HG03442 (cell line): ENCODE results near the gene SS18L1.

ENCODE experiments used
- ATAC-seq: cut with Tn5 transposase; IDR thresholded peaks from one replicate; pipeline ENCODE4 v1.9.1; 2021; ENCODE audit warnings: mild to moderate bottlenecking, moderate library complexity; ENCODE audit not compliant: unreplicated experiment

SS18L1 gene

GRCh38 chr20:62222972-62223371 is 79.4 kb downstream of the SS18L1 start:
- ATAC-seq, result no peak

GRCh38 chr20:62223571-62223970 is 80.0 kb downstream of the SS18L1 start:
- ATAC-seq, result no peak

- ATAC-seq, result no peak
These were observed 80.7 kb downstream of the SS18L1 start for GRCh38 chr20:62224113-62224855.

- no peak for ATAC-seq
These were observed 81.5 kb downstream of the SS18L1 start for GRCh38 chr20:62225026-62225425.

- no peak for ATAC-seq
These were observed 82.5 kb downstream of the SS18L1 start for GRCh38 chr20:62225820-62226635.

GRCh38 chr20:62226707-62227590 is 83.4 kb downstream of the SS18L1 start:
- ATAC-seq, result no peak

- no peak for ATAC-seq
These were observed 84.0 kb downstream of the SS18L1 start for GRCh38 chr20:62227591-62227976.

- no peak for ATAC-seq
These were observed 84.7 kb downstream of the SS18L1 start for GRCh38 chr20:62227977-62228958.

GRCh38 chr20:62228982-62229545 is 85.5 kb downstream of the SS18L1 start:
- no peak for ATAC-seq

GRCh38 chr20:62229667-62230066 is 86.1 kb downstream of the SS18L1 start:
- no peak for ATAC-seq

GRCh38 chr20:62230276-62230675 is 86.7 kb downstream of the SS18L1 start:
- no peak for ATAC-seq

GRCh38 chr20:62230696-62231095 is 87.1 kb downstream of the SS18L1 start:
- ATAC-seq, result no peak

GRCh38 chr20:62231292-62231691 is 87.7 kb downstream of the SS18L1 start:
- no peak for ATAC-seq
